ENCODE data around the gene DNAJC5. TPM values are rescaled to one million over a fixed set of nuclear protein-coding genes. Genes with fewer than 3 reads are reported as not detected.

Gene DNAJC5
- total and polyA plus RNA-seq, 9 of the 15 experiments (the other 6 are each of a cell fraction or from before 2014, with no cell fraction given) = 0.95 to 42.8 (median 23.4) TPM

GRCh38 chr20:63980806-63981728 lies 86.1 kb downstream of the DNAJC5 start, which contains the start of gene PRPF6 (continued):
- TF ChIP-seq, protein P1, sequence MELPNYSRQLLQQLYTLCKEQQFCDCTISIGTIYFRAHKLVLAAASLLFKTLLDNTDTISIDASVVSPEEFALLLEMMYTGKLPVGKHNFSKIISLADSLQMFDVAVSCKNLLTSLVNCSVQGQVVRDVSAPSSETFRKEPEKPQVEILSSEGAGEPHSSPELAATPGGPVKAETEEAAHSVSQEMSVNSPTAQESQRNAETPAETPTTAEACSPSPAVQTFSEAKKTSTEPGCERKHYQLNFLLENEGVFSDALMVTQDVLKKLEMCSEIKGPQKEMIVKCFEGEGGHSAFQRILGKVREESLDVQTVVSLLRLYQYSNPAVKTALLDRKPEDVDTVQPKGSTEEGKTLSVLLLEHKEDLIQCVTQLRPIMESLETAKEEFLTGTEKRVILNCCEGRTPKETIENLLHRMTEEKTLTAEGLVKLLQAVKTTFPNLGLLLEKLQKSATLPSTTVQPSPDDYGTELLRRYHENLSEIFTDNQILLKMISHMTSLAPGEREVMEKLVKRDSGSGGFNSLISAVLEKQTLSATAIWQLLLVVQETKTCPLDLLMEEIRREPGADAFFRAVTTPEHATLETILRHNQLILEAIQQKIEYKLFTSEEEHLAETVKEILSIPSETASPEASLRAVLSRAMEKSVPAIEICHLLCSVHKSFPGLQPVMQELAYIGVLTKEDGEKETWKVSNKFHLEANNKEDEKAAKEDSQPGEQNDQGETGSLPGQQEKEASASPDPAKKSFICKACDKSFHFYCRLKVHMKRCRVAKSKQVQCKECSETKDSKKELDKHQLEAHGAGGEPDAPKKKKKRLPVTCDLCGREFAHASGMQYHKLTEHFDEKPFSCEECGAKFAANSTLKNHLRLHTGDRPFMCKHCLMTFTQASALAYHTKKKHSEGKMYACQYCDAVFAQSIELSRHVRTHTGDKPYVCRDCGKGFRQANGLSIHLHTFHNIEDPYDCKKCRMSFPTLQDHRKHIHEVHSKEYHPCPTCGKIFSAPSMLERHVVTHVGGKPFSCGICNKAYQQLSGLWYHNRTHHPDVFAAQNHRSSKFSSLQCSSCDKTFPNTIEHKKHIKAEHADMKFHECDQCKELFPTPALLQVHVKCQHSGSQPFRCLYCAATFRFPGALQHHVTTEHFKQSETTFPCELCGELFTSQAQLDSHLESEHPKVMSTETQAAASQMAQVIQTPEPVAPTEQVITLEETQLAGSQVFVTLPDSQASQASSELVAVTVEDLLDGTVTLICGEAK (IDR thresholded peaks at IDR 0.05) = peak; percentile 99
- TF ChIP-seq, protein P1 (CRISPR knock-in tag; IDR thresholded peaks at IDR 0.05) = no peak
- TF ChIP-seq RB1 (IDR thresholded peaks at IDR 0.05; ENCODE audit: low read depth) (peak; percentile 80), ZNF449 (CRISPR knock-in tag; IDR thresholded peaks at IDR 0.05) (no peak), PML (IDR thresholded peaks at IDR 0.05; ENCODE audit: low read length) (peak; percentile 79; the same call in 1 of the 2 replicates), ZNF217 (CRISPR knock-in tag; IDR thresholded peaks at IDR 0.05) (no peak), CBX3 (IDR thresholded peaks at IDR 0.05; ENCODE audit: borderline replicate concordance in 1 of 2, low read length in 2 of 2) (peak in 1 of 2 experiments; percentile 80; a peak in 1 of 3 replicates), JUND (IDR thresholded peaks at IDR 0.05; ENCODE audit: borderline replicate concordance, low read depth, low read length) (peak; percentile 80), JUND (tag; IDR thresholded peaks at IDR 0.05; ENCODE audit: borderline replicate concordance, low read depth, low read length) (no peak; the same call in 2 of the 3 replicates), ZFP30 (CRISPR knock-in tag; IDR thresholded peaks at IDR 0.05; ENCODE audit: borderline replicate concordance) (no peak), KLF16 (IDR thresholded peaks at IDR 0.05) (no peak), EP400 (IDR thresholded peaks at IDR 0.05) (peak; percentile 99), ZNF639 (CRISPR knock-in tag; conservative IDR thresholded peaks at IDR 0.05 in 1 of 2, IDR thresholded peaks at IDR 0.05 in 1 of 2) (peak in 1 of 2 experiments; percentile 88; a peak in 2 of 4 replicates)
